HCT116 (cell line): ENCODE measurements around the gene HAND1. TPM values are rescaled to one million over a fixed set of nuclear protein-coding genes. Genes with fewer than 3 reads are reported as not detected.

Experiments used
- ATAC-seq: fragments of 200-7000 bp; cut with Tn5 transposase; 2 replicates; pipeline ENCODE4 v1.9.1; 2020; ENCODE audit warnings: mild to moderate bottlenecking, moderate library complexity
- BruUV-seq: library from RNA; stranded (reverse); fragments of 400-500 nt; replicated peaks from 2 replicates; lab custom pipeline; 2021; lab: Mats Ljungman, UMichigan
- CTCF ChIA-PET: fragments of 300-600 bp; sonication (Branson Sonifier 250); formaldehyde crosslinking; loops from one replicate; lab custom pipeline; 2021; ENCODE audit warnings: antibody characterized with exemption; lab: Charles Lee
- POLR2A ChIA-PET: fragments of 300-600, 350-600 bp; sonication (Branson Sonifier 250); formaldehyde crosslinking; loops from one replicate; lab custom pipeline; 2021; ENCODE audit warnings: antibody characterized with exemption; lab: Charles Lee
- RAD21 ChIA-PET, 2 experiments: fragments of 300-600 bp; sonication (Branson Sonifier 250); formaldehyde crosslinking; loops; one replicate each; lab custom pipeline; 2023; ENCODE audit warnings: low total read pairs in 2 of 2; ENCODE audit not compliant: uncharacterized antibody in 2 of 2, unreplicated experiment in 2 of 2, low non-redundant PET in 1 of 2; lab: Charles Lee
- DNase-seq: peaks from one replicate; pipeline ENCODE4 v3.0.0-alpha.2; 2010; ENCODE audit warnings: low read depth, low spot score
- H2AFZ ChIP-seq: fragments of 200-600 bp; shearing (Covaris generic), sonication (generic); 2 replicates; pipeline ENCODE4 v1.6.1; 2017; ENCODE audit warnings: low read depth, mixed run types, mixed read lengths, antibody characterized with exemption, low read length; ENCODE audit not compliant: poor library complexity, severe bottlenecking
- H3K27ac ChIP-seq: 2 replicates; pipeline ENCODE4 v1.5.1; 2012; ENCODE audit warnings: low read depth, low read length
- H3K27me3 ChIP-seq: fragments of 200-600 bp; sonication (generic); 2 replicates; pipeline ENCODE4 v1.6.1; 2016; ENCODE audit warnings: mixed run types, low read length, mixed read lengths; ENCODE audit not compliant: insufficient read depth
- H3K36me3 ChIP-seq, 2 experiments: fragments of 200-500 bp in 1 of 2; fragments of 200-600 bp in 1 of 2; sonication (Bioruptor generic) in 1 of 2; sonication (generic) in 1 of 2; 2 replicates each; pipeline versions ENCODE4 v1.5.1 to v1.6.1; 2014 to 2016; ENCODE audit warnings: low read length in 2 of 2, inconsistent platforms in 1 of 2, mixed read lengths in 1 of 2, mixed run types in 1 of 2; ENCODE audit not compliant: insufficient read depth in 2 of 2, control insufficient read depth in 1 of 2
- H3K4me1 ChIP-seq, 2 experiments: fragments of 200-600 bp in 1 of 2; sonication (generic) in 1 of 2; 2 replicates each; pipeline versions ENCODE4 v1.5.1 to v1.6.1; 2012 to 2017; ENCODE audit warnings: low read length in 2 of 2, inconsistent platforms in 1 of 2, mild to moderate bottlenecking in 1 of 2, mixed read lengths in 1 of 2, mixed run types in 1 of 2, moderate library complexity in 1 of 2; ENCODE audit not compliant: insufficient read depth in 2 of 2, control insufficient read depth in 1 of 2
- H3K4me2 ChIP-seq: fragments of 200-600 bp; sonication (generic); 2 replicates; pipeline ENCODE4 v1.6.1; 2017; ENCODE audit warnings: mixed run types, low read length, mixed read lengths
- H3K4me3 ChIP-seq, 2 experiments: fragments of 200-600 bp in 1 of 2; sonication (generic) in 1 of 2; replicated peaks in 1 of 2; 2 replicates each; pipeline ENCODE4 v1.5.1; 2011 to 2016; ENCODE audit warnings: low read length in 2 of 2, control low read depth in 1 of 2, low read depth in 1 of 2, mild to moderate bottlenecking in 1 of 2, mixed read lengths in 1 of 2, mixed run types in 1 of 2
- H3K79me2 ChIP-seq: fragments of 200-600 bp; sonication (generic); 2 replicates; pipeline ENCODE4 v1.6.1; 2017; ENCODE audit warnings: mild to moderate bottlenecking, mixed run types, low read length, moderate library complexity, mixed read lengths; ENCODE audit not compliant: insufficient read depth
- H3K9ac ChIP-seq: fragments of 200-600 bp; sonication (generic); 2 replicates; pipeline ENCODE4 v1.6.1; 2016; ENCODE audit warnings: low read length, mixed read lengths
- H3K9me2 ChIP-seq: fragments of 200-600 bp; sonication (generic), shearing (Covaris generic); 2 replicates; pipeline ENCODE4 v1.6.1; 2017; ENCODE audit warnings: mixed run types, mild to moderate bottlenecking, moderate library complexity; ENCODE audit not compliant: insufficient read depth
- H3K9me3 ChIP-seq, 2 experiments: fragments of 200-500 bp in 1 of 2; fragments of 200-600 bp in 1 of 2; sonication (Bioruptor generic) in 1 of 2; sonication (generic) in 1 of 2; 2 replicates each; pipeline ENCODE4 v1.6.1; 2014 to 2017; ENCODE audit warnings: low read length in 2 of 2, mixed read lengths in 2 of 2, inconsistent platforms in 1 of 2, low read depth in 1 of 2, mild to moderate bottlenecking in 1 of 2, mixed run types in 1 of 2, moderate library complexity in 1 of 2; ENCODE audit not compliant: control insufficient read depth in 1 of 2, insufficient read depth in 1 of 2
- H4K20me1 ChIP-seq: fragments of 200-600 bp; sonication (generic), shearing (Covaris generic); 2 replicates; pipeline ENCODE4 v1.6.1; 2017; ENCODE audit warnings: mixed run types, mild to moderate bottlenecking, moderate library complexity; ENCODE audit not compliant: insufficient read depth
- ELF1 ChIP-seq: IDR thresholded peaks from 2 replicates; pipeline ENCODE4 v1.6.1; 2012; ENCODE audit warnings: low read depth, borderline replicate concordance
- EZH2 ChIP-seq: fragments of 200-600 bp; sonication (generic); IDR thresholded peaks from 2 replicates; pipeline ENCODE4 v1.6.1; 2017; ENCODE audit warnings: antibody characterized with exemption, mixed run types
- POLR2AphosphoS5 ChIP-seq: IDR thresholded peaks from 2 replicates; pipeline ENCODE4 v1.6.1; 2011; ENCODE audit warnings: mild to moderate bottlenecking, low read depth, low read length, moderate library complexity
- RAD21 ChIP-seq: IDR thresholded peaks from 2 replicates; pipeline ENCODE4 v1.6.1; 2012; ENCODE audit warnings: low read depth, mild to moderate bottlenecking
- SRF ChIP-seq: IDR thresholded peaks from 2 replicates; pipeline ENCODE4 v1.6.1; 2012; ENCODE audit warnings: low read depth
- TCF7L2 ChIP-seq: IDR thresholded peaks from 2 replicates; pipeline ENCODE4 v1.7.0; 2011; ENCODE audit warnings: borderline replicate concordance, inconsistent platforms; ENCODE audit not compliant: insufficient read depth, insufficient read length; ENCODE audit errors: extremely low read depth
- YY1 ChIP-seq: IDR thresholded peaks from 2 replicates; pipeline ENCODE4 v1.6.1; 2011; ENCODE audit warnings: low read length, low read depth, moderate library complexity, mild to moderate bottlenecking; ENCODE audit not compliant: insufficient replicate concordance; ENCODE audit errors: extremely low read depth
- ZFX ChIP-seq: fragments of 450-650 bp; IDR thresholded peaks from 2 replicates; pipeline ENCODE4 v1.6.1; 2017
- ZNF274 ChIP-seq: fragments of 200-500 bp; sonication (Bioruptor generic); IDR thresholded peaks from 2 replicates; pipeline ENCODE4 v1.6.1; 2014; ENCODE audit warnings: mild to moderate bottlenecking, low read depth, low read length, inconsistent platforms
- intact Hi-C: fragments of 100-400 bp; cut with micrococcal nuclease; formaldehyde crosslinking; loops from 2 replicates; pipeline ENCODE4 v1.10.0; 2022
- total RNA-seq: library from RNA; stranded (reverse); gene quantifications from one replicate; pipeline ENCODE4 v1.2.1, GENCODE V29; 2021; ENCODE audit not compliant: unreplicated experiment
- TF ChIP-seq, protein P1 (sequence below): IDR thresholded peaks from 2 replicates; pipeline ENCODE4 v1.6.1; 2012
- TF ChIP-seq, protein P2 (sequence below): IDR thresholded peaks from 2 replicates; pipeline ENCODE4 v1.6.1; 2012; ENCODE audit warnings: low read depth
- TF ChIP-seq, protein P3 (sequence below), 3 experiments: fragments of 200-600 bp in 1 of 3; sonication (generic) in 1 of 3; IDR thresholded peaks in 2 of 3; conservative IDR thresholded peaks in 1 of 3; 2 replicates each; pipeline ENCODE4 v1.5.1; 2012 to 2017; ENCODE audit warnings: low read depth in 2 of 3, low read length in 2 of 3, antibody characterized with exemption in 1 of 3, borderline replicate concordance in 1 of 3, control low read depth in 1 of 3, mild to moderate bottlenecking in 1 of 3, mixed read lengths in 1 of 3, mixed run types in 1 of 3, moderate library complexity in 1 of 3; ENCODE audit not compliant: insufficient read depth in 1 of 3
- TF ChIP-seq, protein P4 (sequence below): IDR thresholded peaks from 2 replicates; pipeline ENCODE4 v1.6.1; 2012

HAND1 gene
- total RNA-seq, 1 experiment from 2014 or later: not detected

DNA sequence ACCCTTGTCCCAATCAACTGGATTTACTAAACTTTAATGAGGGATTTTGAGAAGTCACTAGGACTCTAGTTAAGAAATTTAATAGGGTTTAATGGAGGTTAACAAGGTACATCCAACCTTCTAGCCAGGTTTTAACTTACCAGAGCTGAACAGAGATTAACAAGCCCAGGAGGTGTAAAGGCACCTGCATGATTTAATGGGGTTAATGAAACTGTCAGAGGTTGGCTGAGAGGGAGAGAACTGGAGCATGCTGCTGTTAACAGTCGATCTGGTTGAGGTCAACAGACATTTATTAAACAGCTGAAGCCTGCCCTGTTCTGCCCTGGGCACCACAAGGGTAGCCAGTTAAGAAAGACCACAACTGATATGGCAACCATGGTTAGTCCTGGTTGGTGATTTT is 13.6 kb downstream of the HAND1 start:
- no peaks in the 10 kb centered on the region for H3K9me2 ChIP-seq
- TF ChIP-seq TCF7L2 (no peak), ZFX (no peak), RAD21 (no peak), ZNF274 (no peak), YY1 (no peak), POLR2AphosphoS5 (no peak), SRF (no peak), EZH2 (no peak), ELF1 (no peak)
- TF ChIP-seq, protein P1, sequence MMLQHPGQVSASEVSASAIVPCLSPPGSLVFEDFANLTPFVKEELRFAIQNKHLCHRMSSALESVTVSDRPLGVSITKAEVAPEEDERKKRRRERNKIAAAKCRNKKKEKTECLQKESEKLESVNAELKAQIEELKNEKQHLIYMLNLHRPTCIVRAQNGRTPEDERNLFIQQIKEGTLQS: no peak
- TF ChIP-seq, protein P2, sequence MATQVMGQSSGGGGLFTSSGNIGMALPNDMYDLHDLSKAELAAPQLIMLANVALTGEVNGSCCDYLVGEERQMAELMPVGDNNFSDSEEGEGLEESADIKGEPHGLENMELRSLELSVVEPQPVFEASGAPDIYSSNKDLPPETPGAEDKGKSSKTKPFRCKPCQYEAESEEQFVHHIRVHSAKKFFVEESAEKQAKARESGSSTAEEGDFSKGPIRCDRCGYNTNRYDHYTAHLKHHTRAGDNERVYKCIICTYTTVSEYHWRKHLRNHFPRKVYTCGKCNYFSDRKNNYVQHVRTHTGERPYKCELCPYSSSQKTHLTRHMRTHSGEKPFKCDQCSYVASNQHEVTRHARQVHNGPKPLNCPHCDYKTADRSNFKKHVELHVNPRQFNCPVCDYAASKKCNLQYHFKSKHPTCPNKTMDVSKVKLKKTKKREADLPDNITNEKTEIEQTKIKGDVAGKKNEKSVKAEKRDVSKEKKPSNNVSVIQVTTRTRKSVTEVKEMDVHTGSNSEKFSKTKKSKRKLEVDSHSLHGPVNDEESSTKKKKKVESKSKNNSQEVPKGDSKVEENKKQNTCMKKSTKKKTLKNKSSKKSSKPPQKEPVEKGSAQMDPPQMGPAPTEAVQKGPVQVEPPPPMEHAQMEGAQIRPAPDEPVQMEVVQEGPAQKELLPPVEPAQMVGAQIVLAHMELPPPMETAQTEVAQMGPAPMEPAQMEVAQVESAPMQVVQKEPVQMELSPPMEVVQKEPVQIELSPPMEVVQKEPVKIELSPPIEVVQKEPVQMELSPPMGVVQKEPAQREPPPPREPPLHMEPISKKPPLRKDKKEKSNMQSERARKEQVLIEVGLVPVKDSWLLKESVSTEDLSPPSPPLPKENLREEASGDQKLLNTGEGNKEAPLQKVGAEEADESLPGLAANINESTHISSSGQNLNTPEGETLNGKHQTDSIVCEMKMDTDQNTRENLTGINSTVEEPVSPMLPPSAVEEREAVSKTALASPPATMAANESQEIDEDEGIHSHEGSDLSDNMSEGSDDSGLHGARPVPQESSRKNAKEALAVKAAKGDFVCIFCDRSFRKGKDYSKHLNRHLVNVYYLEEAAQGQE: no peak
- TF ChIP-seq, protein P3, sequence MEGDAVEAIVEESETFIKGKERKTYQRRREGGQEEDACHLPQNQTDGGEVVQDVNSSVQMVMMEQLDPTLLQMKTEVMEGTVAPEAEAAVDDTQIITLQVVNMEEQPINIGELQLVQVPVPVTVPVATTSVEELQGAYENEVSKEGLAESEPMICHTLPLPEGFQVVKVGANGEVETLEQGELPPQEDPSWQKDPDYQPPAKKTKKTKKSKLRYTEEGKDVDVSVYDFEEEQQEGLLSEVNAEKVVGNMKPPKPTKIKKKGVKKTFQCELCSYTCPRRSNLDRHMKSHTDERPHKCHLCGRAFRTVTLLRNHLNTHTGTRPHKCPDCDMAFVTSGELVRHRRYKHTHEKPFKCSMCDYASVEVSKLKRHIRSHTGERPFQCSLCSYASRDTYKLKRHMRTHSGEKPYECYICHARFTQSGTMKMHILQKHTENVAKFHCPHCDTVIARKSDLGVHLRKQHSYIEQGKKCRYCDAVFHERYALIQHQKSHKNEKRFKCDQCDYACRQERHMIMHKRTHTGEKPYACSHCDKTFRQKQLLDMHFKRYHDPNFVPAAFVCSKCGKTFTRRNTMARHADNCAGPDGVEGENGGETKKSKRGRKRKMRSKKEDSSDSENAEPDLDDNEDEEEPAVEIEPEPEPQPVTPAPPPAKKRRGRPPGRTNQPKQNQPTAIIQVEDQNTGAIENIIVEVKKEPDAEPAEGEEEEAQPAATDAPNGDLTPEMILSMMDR (IDR thresholded peaks at IDR 0.05 in 2 of 3, conservative IDR thresholded peaks at IDR 0.05 in 1 of 3; ENCODE audit: borderline replicate concordance in 1 of 3, insufficient read depth in 1 of 3, low read depth in 2 of 3, low read length in 2 of 3): no peak
- TF ChIP-seq, protein P4, sequence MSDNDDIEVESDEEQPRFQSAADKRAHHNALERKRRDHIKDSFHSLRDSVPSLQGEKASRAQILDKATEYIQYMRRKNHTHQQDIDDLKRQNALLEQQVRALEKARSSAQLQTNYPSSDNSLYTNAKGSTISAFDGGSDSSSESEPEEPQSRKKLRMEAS: no peak
- TF ChIP-seq, all 23 proteins: peak for 0
- H3K27me3 ChIP-seq: no peaks in the 10 kb centered on the region
- RAD21 ChIA-PET: no interaction called here
- peaks cover 4 to 5% of the 10 kb centered on the region in 2 experiments; a peak in 3 of 4 replicates for H3K4me1 ChIP-seq
- no peak overlapping the region for H3K27ac ChIP-seq
- no peaks in the 10 kb centered on the region for H3K79me2 ChIP-seq
- no peaks in the 10 kb centered on the region for H4K20me1 ChIP-seq
- BruUV-seq: no TSS peak
- no peak overlapping the region for H3K9ac ChIP-seq
- H2AFZ ChIP-seq: no peak overlapping the region
- no peaks in the 10 kb centered on the region for H3K9me3 ChIP-seq
- no peak overlapping the region for H3K4me2 ChIP-seq
- no peak overlapping the region for H3K4me3 ChIP-seq
- ATAC-seq (no peak), DNase-seq (no peak)
- intact Hi-C loops: loop anchor here (5.0 kb wide), 1 partner anchor 492 kb away; no protein-coding TSS in a partner anchor
- CTCF ChIA-PET: interaction anchor here (1.2 kb wide), 1 partner anchor 56 kb away, joined by 3 read pairs; no protein-coding TSS in a partner anchor
- H3K36me3 ChIP-seq: no peaks in the 10 kb centered on the region
- POLR2A ChIA-PET: no interaction called here
